ENCODE data around the gene ZNF618.

ZNF618 gene

DNA sequence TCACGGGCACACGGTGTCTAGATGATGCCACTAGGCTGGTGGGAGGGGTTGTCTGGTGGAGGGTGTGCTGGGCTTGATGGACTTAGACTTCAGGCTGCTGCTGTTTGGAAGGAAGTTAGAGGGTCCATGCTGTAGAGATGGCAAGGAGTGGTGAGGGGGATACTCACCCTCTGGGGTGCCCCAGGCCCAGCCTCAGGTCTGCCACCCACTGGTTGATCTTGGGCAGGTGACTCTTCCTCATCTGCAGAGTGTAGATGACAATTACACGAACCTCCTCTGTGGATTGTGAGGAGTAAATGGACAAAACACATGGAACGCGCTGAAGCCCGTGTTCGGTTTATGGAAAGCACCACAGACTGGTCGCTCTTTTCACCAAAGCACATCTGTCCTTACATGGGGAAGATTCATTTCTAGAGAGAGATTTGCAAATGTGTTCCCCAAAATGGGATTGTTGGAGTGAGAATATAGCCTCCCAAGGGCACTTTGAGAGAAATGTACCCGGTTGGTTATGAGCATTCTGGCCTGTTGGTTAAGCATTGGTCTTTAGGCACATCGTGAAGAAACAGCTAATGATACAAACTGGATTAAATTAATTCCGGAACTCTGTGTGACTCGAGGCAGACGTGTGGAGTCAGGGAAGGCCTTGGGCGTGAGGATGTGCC lies 58.2 kb downstream of the ZNF618 start:
- DNase-seq (ENCODE audit: low spot score) = no peak

DNA sequence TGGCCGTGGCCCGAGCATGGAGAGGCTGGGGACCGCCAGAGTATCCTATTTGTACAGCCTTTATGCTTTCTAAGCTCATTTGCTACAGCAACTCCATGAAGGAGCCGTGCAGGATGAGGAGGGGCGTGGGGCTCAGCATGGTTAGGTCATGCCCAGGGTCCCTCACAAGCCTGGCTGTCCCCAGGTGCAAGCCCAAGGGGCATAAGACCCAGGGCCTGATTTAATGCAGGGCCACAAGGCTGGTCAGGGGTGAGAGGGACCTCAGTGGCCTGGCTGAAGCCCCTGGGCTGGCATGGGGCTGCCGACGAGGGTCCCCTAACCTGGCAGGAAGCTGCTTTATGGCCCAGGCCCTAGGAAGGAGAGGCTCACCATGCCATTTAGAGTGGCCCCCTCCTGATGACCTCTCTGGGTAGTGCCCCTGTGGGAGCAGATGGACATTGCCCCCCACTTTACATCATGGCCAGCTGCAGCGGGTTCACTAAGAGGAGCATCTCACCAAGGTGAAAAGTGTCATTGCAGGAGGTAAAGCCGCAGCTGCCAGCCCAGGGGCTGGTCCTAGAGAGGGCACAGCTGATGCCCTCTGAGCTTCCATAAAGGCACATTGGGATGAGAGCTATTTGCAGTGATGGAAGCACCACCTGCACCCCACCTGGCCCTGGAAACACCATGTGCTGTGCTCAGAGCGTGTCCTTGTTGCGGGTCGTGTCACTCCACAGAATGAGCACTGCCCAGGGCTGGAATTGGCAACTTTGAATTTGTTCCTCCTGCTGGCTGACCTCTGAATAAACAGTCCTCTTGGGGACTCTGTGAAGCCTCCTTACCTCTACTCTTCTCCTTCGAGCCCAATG lies 58.9 kb downstream of the ZNF618 start:
- no peak for DNase-seq (ENCODE audit: low spot score)

DNA sequence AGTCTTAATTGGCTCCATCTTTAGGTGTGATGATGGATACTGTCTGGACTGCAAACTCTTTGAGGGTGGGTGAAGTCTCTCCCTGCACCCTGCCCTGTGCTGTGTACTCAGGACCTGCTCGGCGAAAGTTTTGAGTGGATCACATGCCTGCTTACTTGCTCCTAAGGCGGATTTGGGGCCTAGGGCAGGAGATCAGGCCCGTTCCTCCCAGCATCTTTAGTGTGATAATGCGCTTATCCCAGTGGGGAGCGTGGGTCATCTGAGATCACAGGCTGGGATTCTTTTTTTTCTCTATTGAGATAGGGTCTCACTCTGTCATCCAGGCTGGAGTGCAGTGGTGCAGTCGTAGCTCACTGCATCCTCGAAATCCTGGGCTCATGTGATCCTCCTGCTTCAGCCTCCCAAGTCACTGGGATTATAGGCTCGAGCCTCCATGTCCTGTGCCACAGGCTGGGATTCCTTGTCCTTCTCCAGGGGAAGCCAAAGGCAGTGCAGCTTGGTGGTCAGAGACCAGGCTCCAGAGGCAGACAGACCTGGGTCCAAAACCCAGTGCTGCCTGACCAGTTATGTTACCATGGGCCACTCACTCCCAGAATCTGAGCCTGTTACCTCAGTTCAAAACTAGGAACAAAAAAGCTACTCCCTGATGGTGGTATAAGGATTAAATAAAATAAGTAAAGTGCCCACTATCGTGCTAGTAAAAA lies 59.7 kb downstream of the ZNF618 start:
- DNase-seq (ENCODE audit: low spot score) = no peak

DNA sequence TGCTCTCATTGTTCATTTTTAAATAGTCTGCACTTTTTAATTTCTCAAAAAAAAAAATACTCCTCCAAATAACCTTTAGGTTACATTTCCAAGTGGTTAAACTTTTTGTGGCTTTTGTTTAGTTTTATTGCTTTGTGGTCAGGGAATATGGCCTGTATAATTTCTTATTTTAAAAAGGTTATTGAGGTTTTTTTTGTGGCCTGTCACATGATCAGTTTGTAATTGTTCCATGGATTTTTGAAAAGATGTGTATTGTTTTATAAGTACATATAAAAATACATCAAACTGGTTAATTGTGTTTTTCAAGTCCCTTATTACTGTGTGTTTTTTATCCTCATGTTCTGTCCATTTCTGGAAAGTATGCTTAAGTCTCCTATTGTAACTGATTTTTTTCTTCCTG lies 64.0 kb downstream of the ZNF618 start:
- DNase-seq (ENCODE audit: low spot score) = no peak

DNA sequence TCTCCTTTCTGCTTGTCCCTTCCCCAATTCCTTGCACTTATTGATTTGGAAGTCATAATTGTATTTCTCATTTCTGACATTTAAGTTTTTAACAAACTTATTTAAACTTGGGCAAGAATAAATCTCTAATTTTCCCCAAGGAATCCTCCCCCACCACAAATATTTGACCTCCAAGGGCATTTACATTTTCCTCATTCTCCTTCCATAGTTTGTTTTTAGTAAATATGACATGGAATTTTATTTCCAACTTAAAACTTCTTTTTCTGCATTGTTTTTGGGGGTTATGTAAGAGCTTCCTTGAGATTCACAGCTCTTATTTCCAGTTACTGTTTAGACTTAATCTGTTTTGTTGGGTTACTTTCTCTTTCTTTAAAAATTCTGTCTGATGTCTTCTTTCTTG lies 64.9 kb downstream of the ZNF618 start:
- no peak for DNase-seq (ENCODE audit: low spot score)

DNA sequence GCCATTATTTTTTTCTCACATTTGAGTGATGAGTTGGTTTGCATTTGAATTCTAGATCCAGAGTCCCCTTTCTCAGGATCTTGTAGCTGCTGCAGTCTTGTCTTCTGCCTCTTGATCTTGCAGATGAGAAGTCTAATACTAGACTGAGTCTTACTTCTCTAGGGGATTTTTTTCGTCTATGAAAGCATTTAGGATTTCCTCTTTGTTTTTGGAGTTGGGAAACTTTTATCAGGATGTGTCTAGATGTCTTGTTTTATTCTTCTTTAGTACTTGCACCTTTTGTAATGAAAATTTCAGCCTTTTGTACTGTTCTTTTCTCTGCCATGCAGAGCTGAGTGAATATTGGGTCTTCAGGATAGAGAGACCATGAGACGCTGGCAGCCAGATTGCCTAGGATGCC lies 65.4 kb downstream of the ZNF618 start:
- DNase-seq (ENCODE audit: low spot score) = no peak

DNA sequence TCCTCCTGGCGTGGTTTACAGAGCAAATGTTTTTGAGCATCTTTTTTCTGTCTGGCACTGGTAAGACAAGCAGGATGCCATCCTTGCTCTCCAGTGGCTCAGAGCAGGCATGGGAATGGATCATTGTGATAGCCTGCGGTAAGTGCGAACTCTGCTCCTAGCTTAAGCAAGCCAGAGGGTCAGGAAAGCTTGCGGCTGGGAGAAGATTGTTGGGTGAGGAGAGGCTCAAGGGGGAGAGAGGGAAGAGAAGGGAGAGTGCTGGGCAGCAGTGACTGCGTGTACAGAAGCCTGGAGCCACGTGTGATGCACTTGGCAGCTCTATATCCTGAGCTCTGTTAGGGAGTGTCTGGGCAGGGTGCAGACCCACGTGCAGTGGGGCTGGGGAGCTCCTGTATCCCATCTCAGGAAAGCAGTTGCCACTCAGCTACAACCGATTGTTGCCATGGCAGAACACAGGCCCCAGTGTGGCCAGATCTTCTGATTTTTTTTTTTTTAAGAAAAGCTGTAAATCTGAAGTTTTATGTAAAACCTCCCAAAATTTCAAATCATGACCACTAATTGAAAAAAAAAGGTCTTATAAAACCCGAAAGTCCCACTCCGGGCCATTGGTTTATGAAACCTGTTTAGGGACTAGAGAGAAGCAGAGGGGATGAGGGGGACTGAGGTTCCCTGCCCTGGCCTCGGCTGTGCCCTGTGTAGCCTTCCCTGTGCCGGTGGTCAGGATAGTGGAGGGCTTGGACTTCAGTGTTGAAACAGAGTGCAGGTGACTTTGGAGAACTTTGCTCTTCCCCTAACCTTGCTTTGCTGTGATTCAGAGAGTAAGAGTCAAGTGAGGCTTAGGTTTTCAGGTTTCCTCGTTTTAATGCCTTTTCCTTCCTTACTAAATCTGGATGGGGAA lies 67.3 kb downstream of the ZNF618 start:
- no peak for DNase-seq (ENCODE audit: low spot score)

DNA sequence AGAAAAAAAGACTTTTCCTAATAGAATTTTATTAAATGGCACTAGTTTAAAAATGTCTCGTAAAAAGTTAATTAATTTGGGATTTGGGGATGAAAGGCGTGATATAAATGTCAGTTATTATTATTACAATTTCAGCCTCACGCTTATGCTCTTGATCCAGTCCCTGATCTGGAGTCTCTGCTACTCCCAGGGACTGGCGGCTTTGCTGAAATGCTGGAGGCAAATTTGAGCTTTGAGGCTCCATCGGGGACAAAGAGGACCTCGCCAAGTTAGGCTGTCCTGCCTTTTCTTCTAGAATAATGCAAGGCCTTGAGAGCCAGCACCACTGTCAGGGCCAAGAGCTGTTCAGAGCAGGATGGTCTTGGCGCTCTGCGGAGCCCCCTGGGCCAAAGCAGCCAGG lies 69.7 kb downstream of the ZNF618 start:
- no peak for DNase-seq (ENCODE audit: low spot score)

DNA sequence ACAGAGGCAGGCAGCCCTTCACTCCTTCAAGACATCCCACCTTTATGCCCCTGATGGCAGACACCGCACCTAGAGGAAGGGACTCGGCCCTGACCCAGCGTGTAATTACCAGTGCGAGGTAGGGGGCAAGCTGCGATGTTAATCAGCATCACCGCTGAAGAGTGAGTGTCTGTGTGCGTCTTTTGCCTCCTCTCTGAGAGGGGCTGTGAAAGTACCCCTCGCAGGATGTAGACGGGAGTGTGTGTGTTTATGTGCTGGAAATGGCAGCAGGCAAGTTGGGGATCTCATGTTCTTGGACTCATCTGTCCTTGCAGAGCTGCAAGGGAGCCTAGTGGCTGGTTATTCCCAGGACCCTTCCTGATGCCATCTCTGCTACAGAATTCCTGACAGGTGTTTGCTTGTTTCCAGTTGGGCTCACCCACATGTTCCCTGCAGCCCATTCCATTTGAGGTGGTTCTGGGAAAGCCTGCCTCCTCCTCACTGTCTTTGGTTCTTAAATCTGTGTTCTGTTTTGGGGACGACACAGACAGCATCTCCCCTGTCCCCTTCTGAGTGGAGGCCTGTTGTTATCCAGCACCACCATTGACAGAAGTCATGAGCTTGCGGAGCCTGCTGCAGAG lies 70.5 kb downstream of the ZNF618 start:
- DNase-seq (ENCODE audit: low spot score) = no peak

DNA sequence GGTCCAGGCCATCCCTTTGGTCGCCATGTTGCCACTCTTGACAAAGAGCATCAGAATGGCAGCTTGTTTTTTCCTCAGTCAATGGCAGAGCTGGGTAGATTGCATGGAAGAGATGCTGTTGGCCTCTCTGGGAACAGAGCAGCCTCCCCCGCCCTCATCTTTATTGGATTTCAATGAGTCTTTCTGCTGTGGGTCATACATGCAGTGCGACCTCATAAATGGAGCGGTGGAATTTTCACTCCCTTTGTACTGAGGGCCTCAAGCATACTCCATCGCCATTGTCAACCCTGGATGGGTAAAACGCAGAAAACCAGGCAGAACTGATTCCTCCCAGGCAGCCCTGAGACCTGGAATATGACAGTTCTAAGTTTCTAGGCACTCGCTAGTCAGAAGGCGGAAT lies 71.8 kb downstream of the ZNF618 start:
- DNase-seq (ENCODE audit: low spot score) = no peak

DNA sequence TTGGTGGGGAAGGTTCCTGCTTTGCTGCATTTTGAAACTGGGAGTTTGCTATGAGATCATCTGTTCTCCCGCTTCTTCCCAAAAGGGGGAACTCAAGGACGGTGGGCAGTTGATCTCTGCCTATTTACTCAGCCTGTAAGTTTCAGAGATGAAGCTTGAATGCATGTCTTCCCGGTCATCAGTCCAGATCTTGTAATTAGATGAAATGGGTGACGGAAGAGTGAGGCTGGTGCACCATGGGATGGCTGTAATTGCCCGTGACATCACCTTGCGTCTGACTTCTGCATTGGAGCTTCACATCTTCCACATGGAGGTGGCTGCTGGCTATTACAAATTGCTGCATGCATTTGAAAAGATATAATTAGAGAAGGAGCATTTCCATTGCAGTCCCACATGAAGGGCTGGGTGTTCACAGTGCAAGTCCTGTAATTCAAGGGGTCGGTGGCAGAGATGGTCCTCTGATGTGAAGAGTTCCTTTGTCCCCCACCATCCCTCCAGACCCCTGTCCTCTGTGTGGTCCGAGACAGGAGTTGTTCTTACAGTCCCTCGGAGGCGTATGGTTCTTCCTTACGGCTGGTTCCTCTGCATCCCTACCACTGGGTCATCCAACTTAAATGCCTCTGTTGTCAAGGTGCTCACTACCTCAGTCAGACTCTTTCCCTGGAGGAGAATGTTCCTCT lies 72.9 kb downstream of the ZNF618 start:
- no peak for DNase-seq (ENCODE audit: low spot score)

DNA sequence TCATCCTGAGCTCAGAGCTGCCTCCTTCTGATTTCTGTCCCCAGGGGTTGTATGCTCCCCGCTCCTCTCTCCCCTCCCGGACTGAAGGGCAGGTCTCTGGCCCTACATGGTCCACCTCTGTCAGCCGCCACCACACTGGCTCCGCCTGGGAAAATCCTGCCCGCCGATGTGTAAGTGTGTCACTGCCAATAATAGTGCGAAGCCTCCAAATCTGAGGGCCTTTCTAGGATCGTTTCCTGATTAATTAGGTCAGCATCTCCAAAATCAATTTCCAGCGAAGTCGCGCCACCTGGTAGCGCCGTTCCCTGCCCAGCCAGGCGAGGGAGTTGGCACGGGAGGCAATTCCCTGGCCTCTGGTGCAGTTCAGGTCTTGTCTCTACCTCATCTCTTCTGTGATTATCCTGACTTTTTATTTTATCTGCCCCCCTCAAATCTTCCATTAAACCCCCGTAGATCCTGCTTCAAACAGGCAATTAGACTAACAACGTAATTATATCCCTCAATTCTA lies 73.5 kb downstream of the ZNF618 start:
- no peak for DNase-seq (ENCODE audit: low spot score)

DNA sequence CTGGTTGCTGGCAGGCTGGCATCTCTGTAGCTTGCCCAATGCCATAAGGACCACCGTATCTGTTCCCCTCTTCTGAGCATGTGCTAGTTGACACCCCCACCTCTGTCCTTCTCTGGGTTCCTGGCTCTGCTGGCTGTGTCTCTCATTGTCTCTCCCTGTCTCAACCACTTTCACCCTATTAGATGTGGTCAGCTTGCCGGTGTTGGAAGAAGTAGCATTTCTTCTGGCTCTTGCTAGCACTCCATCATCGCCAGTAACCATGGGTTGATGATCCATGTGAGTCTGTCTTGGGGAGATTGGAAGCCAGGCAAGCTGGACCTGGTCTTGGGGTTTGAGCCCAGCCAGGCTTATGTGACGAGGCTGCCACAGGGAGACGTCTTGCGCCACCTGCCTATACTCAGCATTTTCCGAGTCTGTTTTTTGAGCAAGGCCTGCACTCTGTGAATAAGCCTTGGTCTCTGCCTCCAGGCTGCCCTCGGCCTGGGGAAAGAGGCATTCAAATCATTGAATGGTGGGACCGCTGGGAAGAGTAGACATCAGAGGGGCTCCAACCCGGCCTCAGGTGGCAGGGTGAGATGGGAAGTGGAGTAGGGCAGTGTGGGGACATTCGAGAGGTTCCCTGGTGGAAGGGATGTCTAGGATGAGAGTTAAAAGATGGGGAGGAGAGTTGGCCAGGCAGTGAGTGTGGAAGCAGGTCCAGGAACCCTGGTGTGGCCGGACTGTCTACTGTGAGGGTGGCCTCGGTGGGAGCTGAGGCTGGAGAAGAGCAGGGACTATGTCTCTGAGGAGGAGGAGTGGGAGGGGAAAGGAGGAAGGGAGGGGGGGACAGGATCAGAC lies 74.3 kb downstream of the ZNF618 start:
- DNase-seq (ENCODE audit: low spot score) = no peak

DNA sequence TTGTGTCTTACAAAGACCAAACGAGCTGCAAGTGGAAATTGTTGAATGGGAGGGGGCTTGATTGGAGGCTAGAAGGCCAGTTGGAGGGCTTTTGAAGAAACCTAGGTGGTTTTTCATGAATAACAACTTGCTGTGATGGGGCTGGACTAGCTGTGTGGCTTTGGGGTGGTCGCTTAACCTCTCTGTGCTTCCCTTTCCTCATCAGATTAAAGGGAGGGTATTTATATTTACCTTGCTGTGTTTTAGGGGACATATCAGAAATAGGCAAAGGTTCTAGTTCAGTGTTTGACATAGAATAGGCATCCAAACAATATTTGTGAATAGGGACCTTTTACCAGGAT lies 74.9 kb downstream of the ZNF618 start:
- no peak for DNase-seq (ENCODE audit: low spot score)

DNA sequence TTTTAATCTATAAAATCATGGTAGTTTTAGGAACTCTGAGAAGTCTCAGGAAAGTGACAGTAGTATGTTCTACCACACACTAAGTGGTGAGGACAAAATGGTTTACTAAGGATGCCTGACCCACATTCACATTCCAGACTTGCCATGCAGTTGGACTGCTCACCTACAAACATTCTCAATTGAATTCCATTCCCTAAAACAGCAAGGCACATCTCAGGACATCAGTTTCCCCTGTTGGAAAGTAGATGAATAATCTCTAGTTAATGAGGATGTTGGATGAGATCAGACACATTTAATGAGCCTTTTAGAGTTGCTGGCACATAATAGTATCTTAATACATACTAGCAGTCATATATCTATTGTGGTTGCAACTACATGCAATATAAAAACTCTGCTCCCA lies 76.6 kb downstream of the ZNF618 start:
- DNase-seq (ENCODE audit: low spot score) = no peak

DNA sequence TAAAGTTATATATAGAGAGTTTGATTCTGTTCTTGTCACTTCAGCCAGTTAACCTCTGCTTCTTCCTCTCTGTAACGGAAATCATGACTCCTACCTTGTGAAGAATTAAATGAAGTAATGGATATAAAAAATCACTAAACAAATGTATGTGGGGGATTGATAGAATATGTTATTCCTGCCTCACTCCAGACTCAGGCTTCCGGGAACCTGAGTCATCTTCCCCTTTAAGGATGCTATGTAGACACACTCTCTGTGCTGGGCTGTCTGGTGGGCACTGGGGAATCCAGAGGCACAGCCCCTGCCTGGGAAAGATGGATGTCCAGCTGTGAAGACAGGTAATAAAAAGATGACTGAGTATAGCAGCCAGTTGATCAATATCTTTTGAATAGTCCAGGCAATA lies 77.4 kb downstream of the ZNF618 start:
- DNase-seq (ENCODE audit: low spot score) = no peak

DNA sequence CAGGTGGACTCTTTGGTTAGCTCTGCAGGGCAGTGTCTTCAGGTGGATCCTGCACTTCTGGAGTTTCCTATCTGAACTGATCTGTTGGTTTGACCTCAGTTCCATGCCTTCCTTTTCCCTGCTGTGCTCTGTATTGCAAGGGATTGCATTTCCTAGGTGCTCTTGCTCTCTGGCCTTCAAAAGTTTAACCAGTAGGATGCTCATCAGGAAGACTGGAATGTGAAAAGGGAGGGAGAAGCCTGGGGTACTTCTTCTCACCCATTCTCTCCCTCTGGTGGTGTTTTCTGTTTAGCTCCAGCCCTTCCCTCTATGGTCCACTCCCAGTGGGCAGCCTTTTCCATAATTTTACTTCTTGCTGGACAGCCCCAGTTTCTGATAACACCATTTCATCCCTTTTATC lies 78.5 kb downstream of the ZNF618 start:
- DNase-seq (ENCODE audit: low spot score) = no peak

DNA sequence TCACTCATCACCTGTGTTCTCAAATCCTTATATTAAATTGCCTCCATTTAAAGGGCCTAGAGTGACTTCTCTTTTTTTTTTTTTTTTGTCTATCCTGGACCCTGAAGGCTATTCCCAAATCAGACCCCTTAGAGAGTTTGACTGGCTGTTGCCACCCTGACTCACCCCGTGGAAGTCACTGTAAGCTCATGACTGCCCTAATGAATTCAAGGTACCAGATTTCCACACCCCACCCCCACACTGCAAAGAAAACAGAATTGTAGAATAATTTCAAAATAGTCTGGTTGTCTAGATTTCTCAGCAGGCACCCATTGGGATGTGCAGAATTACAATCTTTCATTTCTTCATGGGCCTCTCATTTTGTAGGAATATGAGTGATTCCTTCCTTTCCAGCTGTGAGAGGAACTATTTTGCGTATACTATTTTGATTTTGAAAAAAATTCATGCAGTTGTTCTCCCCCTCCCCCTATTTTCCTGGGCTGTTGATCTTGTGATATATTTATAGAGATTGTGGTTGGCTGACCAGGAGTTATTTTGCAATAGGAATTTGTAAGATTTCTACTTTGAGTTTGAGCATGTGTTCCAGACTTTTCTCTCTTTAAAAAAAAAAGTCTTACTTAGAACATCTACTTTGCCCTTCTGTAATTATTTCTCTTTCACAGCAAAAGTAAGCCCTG lies 79.1 kb downstream of the ZNF618 start:
- peak; percentile 62 for DNase-seq (ENCODE audit: low spot score)

DNA sequence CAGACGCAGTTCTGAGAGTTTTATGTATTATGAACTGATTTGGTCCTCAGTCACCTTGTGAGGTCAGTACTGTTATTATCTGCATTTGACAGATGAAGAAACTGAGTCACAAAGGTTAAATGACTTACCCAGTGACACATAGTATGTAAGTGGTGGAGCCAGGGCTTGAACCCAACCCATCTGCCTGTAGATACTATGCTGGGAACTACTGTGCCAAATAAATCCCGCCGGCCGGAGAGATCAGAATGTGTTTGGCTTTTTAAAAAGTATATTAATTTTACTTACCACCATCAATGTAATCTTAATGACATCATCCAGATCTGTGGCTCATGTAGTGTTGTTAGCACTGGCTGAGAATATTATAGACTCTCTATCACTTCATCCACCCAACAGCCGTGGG lies 80.8 kb downstream of the ZNF618 start:
- no peak for DNase-seq (ENCODE audit: low spot score)
